ENCODE measurements around the gene CD247.

Gene CD247

DNA sequence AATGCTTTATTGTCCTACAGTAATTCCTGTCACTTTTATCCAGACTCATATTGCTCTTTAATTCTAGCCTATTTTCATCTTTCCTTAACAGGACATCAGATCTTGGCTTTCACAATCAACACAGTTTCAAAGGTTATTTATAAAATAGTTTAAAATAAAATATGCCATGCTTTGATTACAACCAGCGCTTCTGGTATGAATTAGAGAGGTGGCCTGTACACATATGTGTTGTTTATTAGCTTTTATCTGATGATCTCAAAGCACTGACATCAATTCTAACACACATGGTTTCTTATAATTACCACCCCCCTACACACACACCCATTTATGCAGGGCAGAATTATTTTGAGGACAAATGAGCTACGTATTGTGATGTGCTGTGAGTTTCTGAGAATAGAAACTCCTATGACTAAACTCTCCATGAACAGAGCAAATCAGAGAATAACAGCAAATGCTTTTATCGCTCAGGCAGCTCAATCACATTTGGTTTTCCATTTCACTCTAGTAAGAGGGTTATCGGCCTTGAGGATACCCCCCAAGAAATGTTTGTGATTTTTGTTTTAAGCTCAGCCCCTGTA is 18.0 kb downstream of the CD247 start:
- no peak overlapping the region for H3K4me3 ChIP-seq (ENCODE audit: low read depth, low read length)

DNA sequence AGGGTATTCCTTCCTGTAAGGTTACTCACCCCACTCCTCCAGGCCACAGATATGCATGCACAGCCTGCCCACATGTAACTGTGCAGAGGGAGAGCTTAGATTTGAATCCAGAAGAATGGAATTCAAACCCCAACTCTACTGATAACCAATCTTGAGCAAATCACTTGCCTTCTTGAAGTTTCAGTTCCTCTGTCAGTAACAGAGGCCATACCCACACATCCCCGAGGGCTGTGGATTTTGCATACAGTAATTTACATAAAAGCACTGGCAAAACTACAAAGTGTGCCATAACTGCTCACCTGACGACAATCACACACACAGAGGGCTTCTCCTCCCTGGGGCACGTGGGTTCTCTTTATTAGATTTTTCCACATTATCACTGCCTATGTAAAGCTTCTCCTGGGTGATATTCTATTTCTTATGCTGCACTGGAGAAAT is 18.6 kb downstream of the CD247 start:
- no peak overlapping the region for H3K4me3 ChIP-seq (ENCODE audit: low read depth, low read length)
- ChIA-PET POLR2A (no interaction called here), CTCF (interaction anchor here (1.3 to 1.4 kb wide), 2 partner anchors 31 to 42 kb away, joined by 3 to 5 read pairs; no protein-coding TSS in a partner anchor)
- no peak for TF ChIP-seq CTCF (IDR thresholded peaks at IDR 0.05; ENCODE audit: insufficient read depth, low read length, missing control alignments)
- no peak for DNase-seq (ENCODE audit: low read depth, low spot score)

More for the DNA sequence above, 18.0 kb downstream of the CD247 start:
- no peak for TF ChIP-seq CTCF (IDR thresholded peaks at IDR 0.05; ENCODE audit: insufficient read depth, low read length, missing control alignments)
- no peak for DNase-seq (ENCODE audit: low read depth, low spot score)
- CTCF ChIA-PET, result interaction anchor here (1.3 to 1.4 kb wide), 2 partner anchors 30 to 41 kb away, joined by 3 to 5 read pairs; no protein-coding TSS in a partner anchor
- POLR2A ChIA-PET, result no interaction called here

- POLR2A ChIA-PET, result no interaction called here
- TF ChIP-seq CTCF (IDR thresholded peaks at IDR 0.05; ENCODE audit: insufficient read depth, low read length, missing control alignments), result no peak
- CTCF ChIA-PET, result interaction anchor here (1.4 kb wide), 1 partner anchor 42 kb away, joined by 5 read pairs; no protein-coding TSS in a partner anchor
These were observed 19.2 kb downstream of the CD247 start for GRCh38 chr1:167499106-167499505.

GRCh38 chr1:167496797-167497619 is 21.3 kb downstream of the CD247 start:
- no peak overlapping the region for H3K4me3 ChIP-seq (ENCODE audit: low read depth, low read length)
- TF ChIP-seq CTCF (IDR thresholded peaks at IDR 0.05; ENCODE audit: insufficient read depth, low read length, missing control alignments), result no peak
- DNase-seq (ENCODE audit: low read depth, low spot score), result no peak
- ChIA-PET CTCF (interaction anchor here (1.3 kb wide), 1 partner anchor 43 kb away, joined by 3 read pairs; no protein-coding TSS in a partner anchor), POLR2A (interaction anchor here (0.6 kb wide), 1 partner anchor 47 kb away, joined by 3 read pairs; no protein-coding TSS in a partner anchor)

More at GRCh38 chr1:167499106-167499505, 19.2 kb downstream of the CD247 start:
- DNase-seq (ENCODE audit: low read depth, low spot score), result no peak
- no peak overlapping the region for H3K4me3 ChIP-seq (ENCODE audit: low read depth, low read length)

DNA sequence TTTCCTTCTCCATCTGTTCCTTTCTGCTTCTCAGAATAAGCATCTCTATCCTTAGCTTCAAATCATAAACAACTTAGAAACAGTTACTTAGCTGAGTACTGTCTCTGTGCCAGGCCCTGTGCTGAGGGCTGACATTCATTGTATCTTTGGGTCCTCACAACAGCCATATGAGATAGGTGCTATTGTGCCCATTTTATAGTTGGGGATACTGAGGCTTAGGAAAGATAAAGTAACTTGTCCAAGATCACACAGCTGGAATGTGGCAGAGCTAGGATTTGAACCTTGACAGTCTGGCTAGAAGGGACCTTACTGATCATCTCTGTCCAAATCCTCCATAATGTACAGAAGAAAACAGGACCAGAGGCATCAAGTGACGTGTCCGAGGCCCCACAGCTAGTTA is 25.0 kb downstream of the CD247 start:
- no peak for TF ChIP-seq CTCF (IDR thresholded peaks at IDR 0.05; ENCODE audit: insufficient read depth, low read length, missing control alignments)
- CTCF ChIA-PET, result interaction anchor here (1.3 kb wide), 1 partner anchor 47 kb away, joined by 3 read pairs; no protein-coding TSS in a partner anchor
- POLR2A ChIA-PET, result no interaction called here
- no peak overlapping the region for H3K4me3 ChIP-seq (ENCODE audit: low read depth, low read length)
- no peak for DNase-seq (ENCODE audit: low read depth, low spot score)

GRCh38 chr1:167492481-167492910 is 25.8 kb downstream of the CD247 start:
- TF ChIP-seq CTCF (IDR thresholded peaks at IDR 0.05; ENCODE audit: insufficient read depth, low read length, missing control alignments), result no peak
- no peak overlapping the region for H3K4me3 ChIP-seq (ENCODE audit: low read depth, low read length)
- DNase-seq (ENCODE audit: low read depth, low spot score), result no peak
- CTCF ChIA-PET, result no interaction called here
- POLR2A ChIA-PET, result no interaction called here
